Fibroblast of gingiva (primary cell): ENCODE measurements around the gene KDM3A.

Source experiments
- DNase-seq: peaks from one replicate; pipeline ENCODE4 v3.0.0-alpha.2; 2011; ENCODE audit warnings: low read depth

KDM3A gene

GRCh38 chr2:86435531-86435930, 5.6 kb upstream of the KDM3A start:
- no peak for DNase-seq

DNA sequence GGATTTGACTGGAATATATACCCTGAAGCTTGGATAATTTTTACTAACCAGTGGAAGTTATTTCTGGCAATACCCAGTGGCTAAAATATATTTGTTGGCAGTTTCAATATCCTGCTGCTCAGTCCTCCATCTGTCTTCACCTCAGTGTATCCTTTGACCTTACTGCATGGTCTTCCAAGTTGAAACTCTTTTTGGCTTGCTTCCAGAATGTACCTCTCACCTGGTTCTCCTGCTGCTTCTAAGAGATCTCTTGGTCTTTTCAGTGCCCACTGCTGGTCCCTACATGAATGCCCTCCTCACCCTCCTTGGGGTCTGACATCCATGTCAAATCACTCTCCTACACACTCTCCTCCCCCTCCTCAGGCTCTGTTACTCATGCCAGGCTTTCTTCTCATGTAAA, 4.8 kb upstream of the KDM3A start:
- DNase-seq: no peak

DNA sequence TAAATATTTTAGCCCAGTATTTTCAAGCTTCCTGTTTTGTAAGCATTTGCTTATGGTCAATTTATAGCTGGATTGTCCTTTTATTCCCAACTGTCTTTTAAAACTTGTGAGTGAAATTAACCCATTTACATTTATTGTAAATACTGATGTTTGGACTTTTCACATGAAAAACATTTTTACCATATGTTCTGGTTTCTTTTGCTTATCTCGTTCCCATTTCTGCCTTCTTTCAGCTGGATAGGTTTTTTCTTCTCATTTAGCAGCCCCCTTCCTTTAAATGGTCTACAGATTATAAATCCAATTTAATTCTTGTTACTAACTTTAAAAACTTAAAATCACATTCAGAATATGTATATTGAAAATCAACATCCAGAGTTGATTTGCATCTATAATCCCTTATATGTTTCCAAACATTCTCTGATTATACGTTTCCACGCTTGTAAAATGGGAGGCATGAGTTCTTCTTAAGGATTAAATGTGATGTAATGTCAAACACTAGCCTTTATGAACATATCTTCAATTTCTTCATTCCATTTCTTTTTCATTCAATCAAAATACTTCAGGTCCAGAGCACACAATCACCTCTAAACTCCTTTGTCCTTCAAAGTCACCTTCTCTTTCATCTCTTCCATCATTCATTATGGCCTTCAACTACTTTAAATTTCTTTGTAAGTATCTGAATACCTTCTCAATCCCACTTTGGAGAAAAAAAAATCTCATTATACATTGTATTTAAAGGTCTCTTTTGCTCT, 1.1 kb upstream of the KDM3A start:
- no peak for DNase-seq

DNA sequence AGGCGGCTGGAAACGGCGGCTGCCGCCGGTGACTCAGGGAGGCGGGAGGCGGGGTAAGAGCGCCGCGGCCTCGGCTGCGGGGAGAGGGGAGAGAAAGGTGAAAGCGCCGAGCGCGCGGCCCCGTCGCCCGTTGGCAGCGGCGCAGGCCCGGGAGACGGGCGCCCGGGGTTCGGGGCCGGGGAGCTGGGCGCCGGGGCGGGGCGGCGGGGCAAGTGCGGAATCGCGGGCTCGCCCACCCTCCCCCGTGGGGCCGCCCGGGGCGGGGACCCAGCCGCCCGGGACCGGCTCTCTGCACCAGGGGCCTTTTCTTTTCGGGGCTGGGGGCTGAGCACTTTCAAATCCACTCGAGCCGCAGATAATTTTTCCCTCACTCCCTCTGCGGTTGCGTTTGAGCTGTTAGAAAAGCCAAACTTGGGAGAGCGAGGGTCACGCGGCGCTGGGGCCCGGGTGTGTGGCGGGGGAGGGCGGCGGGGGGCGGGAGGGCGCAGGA, 266 bp downstream of the KDM3A start:
- no peak for DNase-seq

DNA sequence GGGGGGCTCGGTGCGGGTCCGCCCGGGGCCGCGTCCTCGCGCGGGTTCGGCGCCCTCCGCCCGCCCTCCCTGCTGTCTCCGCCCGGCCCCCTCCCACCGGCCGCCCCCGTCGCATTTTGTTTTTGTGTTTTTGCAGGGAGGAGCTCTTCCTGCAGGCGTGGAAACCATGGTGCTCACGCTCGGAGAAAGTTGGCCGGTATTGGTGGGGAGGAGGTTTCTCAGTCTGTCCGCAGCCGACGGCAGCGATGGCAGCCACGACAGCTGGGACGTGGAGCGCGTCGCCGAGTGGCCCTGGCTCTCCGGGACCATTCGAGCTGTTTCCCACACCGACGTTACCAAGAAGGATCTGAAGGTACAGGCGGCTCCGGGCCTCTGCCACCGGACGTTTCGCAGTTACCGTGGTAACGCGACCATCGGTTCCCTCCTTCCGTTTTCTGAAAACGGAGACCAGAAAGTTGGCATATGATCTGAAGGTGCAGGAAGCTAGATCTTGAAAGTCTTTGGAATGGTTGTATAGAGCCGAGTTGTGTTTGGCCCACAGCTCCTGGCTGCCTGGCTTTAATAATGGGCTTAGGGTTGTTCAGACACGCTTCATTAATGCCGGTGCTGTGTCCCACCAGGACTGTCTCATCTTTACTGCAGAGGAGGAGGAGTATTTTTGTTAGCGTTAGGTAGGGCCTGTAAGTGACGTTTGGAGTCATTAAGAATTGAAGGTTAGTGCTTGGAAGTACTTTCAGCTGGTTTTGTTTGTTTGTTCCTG, 891 bp downstream of the KDM3A start:
- peak; percentile 65 for DNase-seq

- DNase-seq: peak; percentile 90
Observed at GRCh38 chr2:86442642-86443005, 1.5 kb downstream of the KDM3A start.

- DNase-seq: no peak
Observed at GRCh38 chr2:86443631-86444350, 2.6 kb downstream of the KDM3A start.

- no peak for DNase-seq
Observed at GRCh38 chr2:86445436-86445835, 4.3 kb downstream of the KDM3A start.

GRCh38 chr2:86446060-86446459, 4.9 kb downstream of the KDM3A start:
- no peak for DNase-seq

- DNase-seq: peak; percentile 87
Observed at GRCh38 chr2:86453836-86454235, 12.7 kb downstream of the KDM3A start.

- no peak for DNase-seq
Observed at GRCh38 chr2:86454238-86454637, 13.1 kb downstream of the KDM3A start.

DNA sequence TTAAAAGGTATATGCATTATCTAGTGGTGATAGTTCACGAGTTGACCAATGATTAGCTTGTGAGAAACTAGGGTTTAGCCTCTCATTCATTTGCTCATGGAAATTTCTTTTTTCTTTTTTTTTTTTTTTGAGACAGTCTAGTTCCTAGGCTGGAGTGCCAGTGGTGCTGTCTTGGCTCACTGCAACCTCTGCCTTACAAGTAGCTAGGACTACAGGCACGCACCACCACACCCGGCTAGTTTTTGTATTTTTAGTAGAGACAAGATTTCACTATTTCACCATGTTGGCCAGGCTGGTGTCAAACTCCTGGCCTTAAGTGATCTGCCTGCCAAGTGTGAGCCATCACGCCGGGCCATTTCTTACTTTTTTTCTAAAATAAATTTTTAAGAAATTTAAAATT, 14.0 kb downstream of the KDM3A start:
- DNase-seq: no peak

DNA sequence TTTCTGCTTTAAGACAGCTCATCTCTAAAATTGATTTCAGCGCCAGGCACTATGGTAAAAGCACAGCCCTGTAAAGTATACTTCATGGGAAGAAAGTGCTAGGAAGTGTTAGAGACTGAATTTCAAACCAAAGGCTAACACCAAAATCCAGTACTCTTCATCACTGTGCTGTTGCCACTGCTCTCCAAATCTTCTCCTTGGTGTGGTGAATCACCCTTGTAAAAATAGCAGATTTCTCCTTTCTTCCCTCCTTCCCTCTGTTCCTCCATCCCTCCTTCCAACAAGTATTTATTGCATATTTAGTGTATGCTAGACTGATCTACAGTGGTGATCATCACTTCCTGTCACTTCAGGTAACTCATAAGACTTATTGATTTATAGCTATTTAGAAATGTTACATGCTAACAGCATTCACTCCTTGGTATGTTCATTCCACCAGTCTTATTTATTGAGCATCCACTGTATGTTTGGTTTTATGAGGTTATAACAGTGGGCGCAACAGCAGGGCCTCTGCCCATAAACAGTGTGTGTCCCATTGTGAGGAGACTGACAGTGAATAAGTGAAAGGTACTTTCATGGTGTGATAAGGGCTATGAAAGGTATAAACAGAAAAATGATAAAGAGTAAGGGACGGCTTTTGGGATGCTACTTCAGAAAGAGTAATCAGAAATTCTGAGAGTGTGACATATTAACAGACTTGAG, 20.0 kb downstream of the KDM3A start:
- DNase-seq: no peak

GRCh38 chr2:86464652-86465051, 23.5 kb downstream of the KDM3A start:
- DNase-seq: no peak

- no peak for DNase-seq
Observed at GRCh38 chr2:86466306-86466705, 25.1 kb downstream of the KDM3A start.

DNA sequence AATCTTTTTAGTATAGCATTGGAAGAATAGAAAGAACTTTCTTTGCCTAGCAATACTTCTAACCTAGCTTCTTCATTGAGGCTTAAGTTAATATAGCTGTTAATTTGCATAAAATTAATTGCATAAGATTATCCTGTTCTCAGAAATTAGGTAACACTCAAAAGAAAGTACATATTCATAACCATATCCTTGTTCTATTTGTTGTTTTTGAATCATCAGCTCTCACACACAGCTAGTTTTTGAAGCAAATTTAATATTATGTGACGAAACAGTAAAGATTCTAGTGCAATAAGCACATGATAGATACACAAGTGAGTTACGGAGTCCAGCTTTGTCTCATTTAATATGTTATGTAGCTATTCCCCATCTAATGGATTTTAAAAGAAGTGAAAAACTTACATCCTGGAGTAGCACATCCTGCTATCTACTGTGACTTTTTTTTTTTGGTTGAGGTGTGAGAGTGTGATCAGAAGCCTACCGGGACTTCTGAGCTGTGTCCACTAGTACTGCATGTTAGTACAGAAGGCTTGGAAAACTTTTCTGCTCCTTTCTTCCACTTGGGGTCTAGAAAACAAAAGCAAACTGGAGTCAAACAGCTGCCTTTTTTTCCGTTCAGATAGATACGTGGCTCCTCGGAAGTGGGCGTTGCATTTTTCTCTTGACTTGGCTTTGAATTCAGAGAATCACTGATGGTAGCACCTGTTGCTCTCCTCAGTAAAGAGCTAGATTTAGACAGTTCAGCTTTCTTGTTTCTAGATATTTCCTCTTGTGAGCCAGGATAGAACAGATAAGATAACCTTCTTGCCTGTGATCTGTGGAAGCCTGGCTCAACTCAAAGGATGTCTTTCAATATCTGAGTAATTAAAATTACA, 27.2 kb downstream of the KDM3A start:
- DNase-seq: no peak

DNA sequence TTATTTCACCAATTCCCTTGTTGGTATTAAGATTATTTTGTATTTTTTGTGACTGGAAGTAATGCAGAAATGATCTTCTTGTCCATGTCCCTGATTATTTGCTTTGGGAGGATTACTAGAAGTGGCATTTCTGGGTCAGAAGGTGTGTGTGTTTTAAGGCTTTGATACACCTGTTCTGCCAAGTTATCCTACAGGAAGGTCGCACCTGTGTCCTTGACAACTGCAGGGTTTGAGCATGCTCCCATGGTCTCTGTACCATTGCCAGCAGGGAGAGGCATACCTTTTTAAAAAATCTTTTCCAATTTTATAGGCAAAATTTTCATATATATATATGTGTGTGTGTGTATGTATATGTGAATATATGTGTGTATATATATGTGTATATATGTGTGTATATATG, 29.7 kb downstream of the KDM3A start:
- no peak for DNase-seq

- DNase-seq: no peak
Observed at GRCh38 chr2:86471637-86472036, 30.5 kb downstream of the KDM3A start.

DNA sequence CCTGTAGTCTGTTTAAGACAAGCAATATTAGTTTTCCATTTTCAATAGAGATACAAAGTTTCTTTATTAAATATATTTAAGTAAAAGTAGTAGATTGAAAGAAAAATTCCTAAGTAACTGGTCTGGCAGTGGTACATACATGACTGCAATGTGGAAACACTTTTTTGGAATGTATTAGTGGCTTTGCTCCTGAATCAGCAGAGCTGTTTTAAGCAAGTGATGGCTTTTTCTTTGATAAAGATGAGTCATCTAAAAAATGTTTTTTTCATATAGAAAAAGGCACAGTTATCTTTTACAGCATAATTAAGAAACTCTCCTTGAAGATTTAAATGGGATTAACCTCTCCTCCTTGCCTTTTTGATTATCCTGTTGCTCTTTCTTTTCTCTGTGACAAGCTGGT, 34.9 kb downstream of the KDM3A start:
- peak; percentile 62 for DNase-seq

- DNase-seq: no peak
Observed at GRCh38 chr2:86476918-86477317, 35.7 kb downstream of the KDM3A start.

DNA sequence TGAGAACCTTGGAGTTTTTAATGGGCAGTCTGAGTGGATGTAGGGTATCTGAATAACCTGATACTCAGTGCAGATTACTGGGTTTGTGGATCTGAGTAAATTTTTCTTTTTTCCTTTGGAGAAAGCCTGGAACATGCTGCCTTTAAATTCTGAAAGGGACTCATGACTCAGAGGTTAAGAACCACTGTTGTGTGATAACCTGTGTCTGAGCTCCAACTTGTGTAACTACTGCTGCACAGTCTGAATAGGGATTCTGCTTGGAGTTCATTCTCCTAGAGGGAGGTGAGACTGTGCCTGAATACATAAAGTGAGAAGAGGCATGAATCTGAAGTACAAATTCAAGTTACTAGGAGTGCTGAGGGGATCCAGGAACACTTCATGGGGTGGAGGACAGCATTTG, 36.2 kb downstream of the KDM3A start:
- DNase-seq: no peak
